HG02610 (cell line): ENCODE results near the gene PVALEF.

Experiments
- ATAC-seq: cut with Tn5 transposase; IDR thresholded peaks from one replicate; pipeline ENCODE4 v1.9.1; 2021; ENCODE audit warnings: mild to moderate bottlenecking, moderate library complexity; ENCODE audit not compliant: unreplicated experiment

The PVALEF gene

DNA sequence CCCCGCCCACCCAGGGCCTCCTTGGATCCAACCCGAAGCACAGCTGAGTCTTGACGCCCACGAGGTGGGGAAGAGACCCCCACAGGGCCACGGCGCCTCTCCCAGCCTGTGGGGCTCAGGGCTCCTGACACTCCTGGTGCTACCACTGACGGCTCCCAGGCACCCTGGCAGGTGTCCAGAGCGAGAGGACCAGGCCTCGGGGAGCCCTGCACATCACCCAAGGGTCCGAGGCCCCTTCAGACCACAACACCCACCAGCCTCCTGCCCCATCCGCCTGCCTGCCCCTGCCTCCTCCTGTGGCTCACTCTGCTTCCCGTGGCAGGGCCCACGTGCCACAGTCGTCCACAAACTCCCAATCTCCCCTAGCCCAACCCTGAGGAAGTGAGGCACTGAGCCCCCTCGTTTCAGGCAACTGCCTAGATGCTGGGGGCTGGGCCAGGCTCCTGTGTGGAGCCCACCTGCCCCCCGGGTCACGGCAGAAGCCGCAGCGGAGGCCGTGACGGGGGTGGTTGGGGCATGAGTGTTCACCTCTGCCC, 29.0 kb downstream of the PVALEF start:
- no peak for ATAC-seq

- no peak for ATAC-seq
Observed at GRCh38 chr17:81194941-81195901, 29.9 kb downstream of the PVALEF start.

GRCh38 chr17:81195941-81196495, 30.7 kb downstream of the PVALEF start:
- no peak for ATAC-seq

DNA sequence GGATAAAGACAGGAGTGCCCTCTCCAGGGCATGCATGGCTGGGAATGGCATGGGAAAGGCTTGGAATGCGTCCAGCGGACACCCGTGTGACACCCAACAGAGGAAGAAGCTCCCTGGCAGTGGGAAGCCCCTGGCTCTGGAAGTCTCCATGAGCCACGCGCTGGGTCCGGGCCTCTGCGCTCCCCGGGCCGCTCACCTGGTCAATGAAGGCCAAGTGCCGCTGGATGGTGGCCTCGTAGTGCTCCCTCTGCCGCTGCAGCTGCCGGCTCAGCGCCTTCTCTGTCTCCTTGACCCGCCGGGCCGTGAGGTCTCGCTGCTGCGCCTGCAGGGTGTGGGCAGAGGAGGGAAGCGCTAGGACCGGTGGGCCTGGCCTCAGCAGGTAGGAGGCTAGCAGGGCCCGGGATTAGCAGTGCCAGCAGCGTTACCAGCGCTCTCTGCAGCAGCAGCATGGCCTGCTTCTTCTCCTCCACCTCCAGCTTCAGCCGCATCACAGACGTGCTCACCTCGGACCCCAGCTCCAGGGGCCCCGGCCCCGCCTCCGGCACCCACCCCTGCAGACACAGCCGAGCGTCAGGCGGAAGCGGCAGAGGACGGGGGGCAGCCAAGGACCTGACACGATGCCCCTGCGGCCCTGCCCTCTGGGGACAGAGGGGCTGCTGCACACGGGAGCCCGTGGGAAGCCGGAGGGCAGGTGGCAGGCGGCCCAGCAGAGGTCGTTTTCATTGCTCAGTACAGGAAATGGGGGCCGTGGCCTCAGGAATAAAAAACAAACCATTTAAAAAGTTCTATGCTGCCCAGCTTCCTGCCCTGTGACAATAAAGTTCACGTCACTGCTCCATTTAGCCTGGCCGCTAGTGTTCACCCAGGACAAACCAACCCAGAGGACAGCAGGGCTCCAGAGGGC, 31.4 kb downstream of the PVALEF start:
- ATAC-seq, result no peak

DNA sequence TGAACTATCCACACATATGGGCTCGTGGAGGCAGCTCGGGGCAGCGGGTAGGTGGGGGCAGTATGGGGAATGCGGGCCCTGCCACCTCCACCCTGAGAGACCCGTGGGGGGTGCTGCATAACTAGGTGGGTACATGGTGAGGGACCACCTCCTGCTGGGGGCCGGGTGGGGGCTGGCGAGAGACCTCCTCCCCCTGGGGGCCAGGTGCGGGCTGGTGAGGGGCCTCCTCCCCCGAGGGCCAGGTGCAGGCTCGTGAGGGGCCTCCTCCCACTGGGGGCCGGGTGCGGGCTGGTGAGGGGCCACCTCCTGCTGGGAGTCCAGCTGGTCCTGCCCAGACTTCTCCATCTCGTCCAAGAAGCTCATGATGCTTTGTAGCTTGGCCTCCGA, 32.1 kb downstream of the PVALEF start:
- no peak for ATAC-seq

DNA sequence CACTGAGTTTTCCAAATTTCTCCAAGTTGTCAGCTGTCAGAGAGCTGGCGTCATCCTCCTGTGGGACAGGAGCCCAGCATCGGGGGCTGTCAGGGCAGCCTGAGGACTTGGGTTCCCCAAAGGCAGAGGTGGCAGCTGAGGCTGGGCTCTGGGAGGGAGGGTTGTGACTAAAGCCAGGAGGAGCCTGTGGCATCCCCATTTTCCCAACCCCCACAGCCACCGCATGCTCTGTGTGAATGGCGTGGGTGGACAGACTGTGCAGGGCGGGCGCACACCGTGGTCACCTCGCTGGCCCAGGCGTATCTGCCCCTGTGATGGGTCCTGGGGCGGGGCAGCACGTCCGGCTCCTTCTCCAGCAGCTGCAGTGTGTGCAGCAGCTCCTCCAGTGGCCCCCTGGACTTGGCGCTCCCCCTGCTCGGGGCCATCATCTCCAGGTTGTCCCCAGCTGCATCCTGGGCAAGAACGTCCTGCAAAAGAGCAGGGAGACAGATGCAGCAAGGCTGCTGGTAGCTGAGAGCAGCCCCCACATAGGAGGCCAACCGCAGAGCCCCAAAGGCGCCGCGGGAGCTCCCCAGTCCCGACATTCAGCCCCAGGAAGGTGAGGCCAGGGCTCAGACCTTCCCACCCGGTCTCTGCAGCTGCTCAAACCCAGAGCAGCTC, 32.7 kb downstream of the PVALEF start:
- ATAC-seq, result no peak

GRCh38 chr17:81198826-81199481, 33.6 kb downstream of the PVALEF start:
- ATAC-seq, result no peak

- ATAC-seq, result no peak
Observed at GRCh38 chr17:81199482-81199830, 34.1 kb downstream of the PVALEF start.

DNA sequence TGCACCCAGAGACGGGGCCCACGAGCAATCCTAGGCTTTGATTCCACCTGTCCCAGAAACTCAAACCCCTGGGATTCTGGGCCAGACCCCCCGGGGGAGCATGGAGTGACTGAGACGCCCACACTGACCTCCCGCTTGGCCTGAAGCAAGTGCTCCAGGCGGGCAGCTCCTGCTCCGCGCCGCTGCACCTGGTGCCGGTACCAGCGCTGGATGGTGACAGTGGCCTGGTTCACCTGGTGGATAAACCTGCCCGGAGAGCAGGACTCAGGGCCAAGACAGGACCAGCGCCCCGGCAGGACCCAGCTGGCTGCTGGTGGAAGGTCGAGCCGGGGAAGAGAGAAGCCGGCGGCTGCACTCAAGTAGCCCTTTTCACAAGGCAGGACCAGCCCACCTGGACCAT, 34.9 kb downstream of the PVALEF start:
- ATAC-seq, result no peak

GRCh38 chr17:81200695-81201580, 35.6 kb downstream of the PVALEF start:
- ATAC-seq, result no peak

GRCh38 chr17:81202318-81202717, 37.0 kb downstream of the PVALEF start:
- no peak for ATAC-seq

GRCh38 chr17:81203136-81203535, 37.8 kb downstream of the PVALEF start:
- no peak for ATAC-seq

DNA sequence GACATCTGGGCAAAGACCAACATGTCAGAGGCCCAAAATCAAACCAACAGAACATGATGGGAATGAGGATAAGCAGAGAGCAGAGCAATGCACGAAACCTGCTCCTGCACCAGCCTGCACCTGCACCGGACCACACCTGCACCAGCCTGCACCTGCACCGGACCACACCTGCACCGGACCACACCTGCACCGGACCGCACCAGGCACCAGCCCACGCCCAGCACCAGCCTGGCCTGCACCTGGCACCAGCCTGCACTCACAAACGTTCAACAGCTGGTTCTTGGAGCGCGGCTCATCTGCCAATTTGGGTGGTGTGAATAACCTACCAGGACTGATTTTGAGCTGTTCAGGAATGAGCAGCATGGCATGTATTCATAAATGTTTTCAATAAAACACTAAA, 39.3 kb downstream of the PVALEF start:
- no peak for ATAC-seq

DNA sequence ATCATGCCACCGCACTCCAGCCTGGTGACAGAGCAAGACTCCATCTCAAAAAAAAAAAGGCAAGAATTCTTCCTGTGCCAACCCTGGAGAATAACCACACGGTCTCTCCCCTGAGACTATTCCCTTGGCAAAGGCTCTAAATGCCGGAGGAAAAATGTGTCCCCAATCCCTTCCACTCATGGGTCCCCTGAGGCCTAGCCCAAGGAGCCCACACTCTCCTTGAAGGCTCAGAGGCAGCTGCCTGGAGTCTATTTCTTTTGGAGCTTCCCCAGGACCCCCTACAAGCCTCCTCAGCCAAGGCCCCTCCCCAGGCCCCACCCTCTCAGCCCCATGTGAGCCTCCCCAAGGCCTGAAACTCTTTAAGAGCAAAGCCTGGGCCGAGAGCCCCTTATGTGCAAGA, 40.9 kb downstream of the PVALEF start:
- no peak for ATAC-seq

DNA sequence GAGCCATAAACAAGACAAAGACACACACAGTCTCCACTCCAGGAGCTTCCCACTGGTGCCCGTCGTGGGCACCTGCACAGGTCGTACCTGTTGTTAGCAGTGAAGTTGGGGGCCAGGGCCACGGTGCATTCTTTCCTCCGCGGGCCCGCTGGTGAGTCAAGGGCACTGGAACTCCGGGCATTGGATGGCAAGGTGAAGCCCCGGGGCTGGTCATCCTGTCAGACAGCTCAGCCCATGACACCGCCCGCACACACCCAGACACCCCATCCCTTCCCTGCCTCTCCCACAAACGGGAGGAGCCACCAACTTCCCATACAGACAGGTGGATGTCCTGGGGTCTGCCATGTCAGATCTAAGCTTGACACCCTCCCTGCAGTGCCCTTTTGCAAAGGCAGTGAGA, 41.4 kb downstream of the PVALEF start:
- ATAC-seq, result no peak

DNA sequence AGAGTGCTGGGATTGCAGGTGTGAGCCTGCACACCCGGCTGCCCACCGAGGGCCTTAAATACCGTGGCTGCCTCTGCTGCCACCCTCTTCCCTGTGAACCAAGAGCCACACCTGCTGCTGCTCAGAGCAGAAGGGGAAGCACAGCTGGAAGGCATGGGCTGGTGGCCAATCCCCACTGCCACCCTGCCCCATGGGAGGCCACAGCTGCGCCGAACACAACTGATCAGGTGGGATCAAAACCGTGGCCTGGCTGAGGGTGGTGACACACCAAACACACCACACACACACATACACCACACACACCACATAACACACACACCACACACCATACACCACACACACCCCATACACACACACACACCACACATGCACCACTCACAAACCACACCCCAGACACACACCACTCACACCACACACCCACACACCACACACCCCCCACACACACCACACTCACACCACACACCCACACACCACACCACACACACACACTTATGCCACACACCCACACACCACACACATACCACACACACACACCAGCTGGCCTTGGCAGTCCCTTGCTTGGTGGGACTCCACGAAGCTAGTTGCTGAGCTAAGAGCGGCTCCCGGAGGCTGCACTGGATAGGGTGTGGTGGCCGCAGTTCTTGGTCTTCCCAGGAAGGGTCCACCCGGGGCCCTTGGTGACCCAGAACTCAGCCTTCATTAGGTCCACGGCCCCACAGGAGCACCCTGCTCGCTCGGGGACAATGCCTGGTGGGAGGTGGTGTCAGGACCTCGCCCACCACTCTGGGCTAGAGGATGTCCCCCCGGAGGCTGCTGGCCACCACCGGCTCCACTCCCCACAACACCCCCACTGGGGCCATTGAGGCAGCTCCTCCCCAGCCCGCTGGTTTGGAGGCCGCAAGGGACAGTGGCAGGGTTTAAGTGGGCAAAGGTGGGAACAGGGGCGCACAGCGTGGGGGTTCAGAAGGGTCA, 42.6 kb downstream of the PVALEF start:
- no peak for ATAC-seq

GRCh38 chr17:81208651-81209050, 43.3 kb downstream of the PVALEF start:
- ATAC-seq, result no peak

DNA sequence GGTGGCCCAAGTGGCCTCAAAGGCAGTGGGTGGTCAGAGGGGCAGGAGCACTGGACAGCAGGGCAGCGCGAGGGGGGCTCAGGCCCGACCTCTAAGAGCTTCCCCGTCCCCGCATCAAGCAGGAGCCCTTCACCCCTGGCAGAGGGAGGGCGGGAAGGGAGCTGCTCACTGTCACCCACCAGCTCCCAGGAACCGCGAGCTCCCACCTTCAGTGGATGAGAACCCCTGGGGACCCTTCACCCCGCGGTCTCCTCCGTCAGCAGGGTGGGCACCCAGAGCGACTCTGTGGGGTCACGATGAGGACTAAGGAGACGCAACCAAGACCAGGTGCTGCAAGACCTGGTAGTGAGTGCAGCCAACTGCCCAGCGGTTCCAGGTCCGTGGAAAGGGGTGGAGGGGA, 43.8 kb downstream of the PVALEF start:
- ATAC-seq, result no peak
